ENCODE data around the gene ITGB1.

GRCh38 chr10:32959006-32959920 is 1.2 kb upstream of the ITGB1 start:
- TF ChIP-seq CTCF (conservative IDR thresholded peaks at IDR 0.05; ENCODE audit: low read depth, low read length), result no peak
- no peak for TF ChIP-seq EZH2 (IDR thresholded peaks at IDR 0.05; ENCODE audit: borderline replicate concordance, low read depth, low read length, poor library complexity, severe bottlenecking)

Measured in A673 (cell line).